ENCODE data around the gene RNF43.

RNF43 gene

GRCh38 chr17:58412064-58412703, 5.2 kb downstream of the RNF43 start:
- no peak for DNase-seq
- no peaks in the 10 kb centered on the region for H3K9me3 ChIP-seq
- H3K36me3 ChIP-seq: no peaks in the 10 kb centered on the region
- no peak for TF ChIP-seq CTCF (IDR thresholded peaks at IDR 0.05; ENCODE audit: low read depth, low read length)
- no peak overlapping the region for H3K4me3 ChIP-seq (ENCODE audit: low read depth, low read length)
- no peaks in the 10 kb centered on the region for H3K4me1 ChIP-seq
- H3K27me3 ChIP-seq: peaks cover 96% of the 10 kb centered on the region

- Histone ChIP-seq H3K4me3 (ENCODE audit: low read depth, low read length) (no peak overlapping the region), H3K27me3 (peaks cover 93% of the 10 kb centered on the region), H3K36me3 (no peaks in the 10 kb centered on the region), H3K9me3 (no peaks in the 10 kb centered on the region), H3K4me1 (no peaks in the 10 kb centered on the region)
- no peak for TF ChIP-seq CTCF (IDR thresholded peaks at IDR 0.05; ENCODE audit: low read depth, low read length)
- no peak for DNase-seq
Measured at GRCh38 chr17:58411408-58411894, 5.9 kb downstream of the RNF43 start.

GRCh38 chr17:58410714-58411407, 6.5 kb downstream of the RNF43 start:
- no peak for DNase-seq
- H3K4me3 ChIP-seq (ENCODE audit: low read depth, low read length): no peak overlapping the region
- H3K4me1 ChIP-seq: no peaks in the 10 kb centered on the region
- TF ChIP-seq CTCF (IDR thresholded peaks at IDR 0.05; ENCODE audit: low read depth, low read length): no peak
- no peaks in the 10 kb centered on the region for H3K9me3 ChIP-seq
- H3K27me3 ChIP-seq: peaks cover 93% of the 10 kb centered on the region
- no peaks in the 10 kb centered on the region for H3K36me3 ChIP-seq

GRCh38 chr17:58409432-58409831, 7.9 kb downstream of the RNF43 start:
- no peak overlapping the region for H3K4me3 ChIP-seq (ENCODE audit: low read depth, low read length)
- no peak for DNase-seq
- TF ChIP-seq CTCF (IDR thresholded peaks at IDR 0.05; ENCODE audit: low read depth, low read length): no peak
- H3K4me1 ChIP-seq: no peaks in the 10 kb centered on the region
- H3K27me3 ChIP-seq: peaks cover 91% of the 10 kb centered on the region
- H3K9me3 ChIP-seq: no peaks in the 10 kb centered on the region
- no peaks in the 10 kb centered on the region for H3K36me3 ChIP-seq

GRCh38 chr17:58403311-58403710, 14.0 kb downstream of the RNF43 start:
- no peak overlapping the region for H3K4me3 ChIP-seq (ENCODE audit: low read depth, low read length)
- H3K27me3 ChIP-seq: peaks cover 86% of the 10 kb centered on the region
- no peaks in the 10 kb centered on the region for H3K36me3 ChIP-seq
- H3K9me3 ChIP-seq: no peaks in the 10 kb centered on the region
- no peak for TF ChIP-seq CTCF (IDR thresholded peaks at IDR 0.05; ENCODE audit: low read depth, low read length)
- no peaks in the 10 kb centered on the region for H3K4me1 ChIP-seq
- no peak for DNase-seq

GRCh38 chr17:58402679-58403078, 14.7 kb downstream of the RNF43 start:
- Histone ChIP-seq H3K4me1 (no peaks in the 10 kb centered on the region), H3K27me3 (peaks cover 86% of the 10 kb centered on the region)
- no peak for DNase-seq

More at GRCh38 chr17:58402679-58403078, 14.7 kb downstream of the RNF43 start:
- H3K9me3 ChIP-seq: no peaks in the 10 kb centered on the region
- no peak overlapping the region for H3K4me3 ChIP-seq (ENCODE audit: low read depth, low read length)
- H3K36me3 ChIP-seq: no peaks in the 10 kb centered on the region
- no peak for TF ChIP-seq CTCF (IDR thresholded peaks at IDR 0.05; ENCODE audit: low read depth, low read length)
